HepG2 (cell line): Measurements from ENCODE around the gene RAP1GAP2. TPM values are rescaled to one million over a fixed set of nuclear protein-coding genes. Genes with fewer than 3 reads are reported as not detected.

Experiments
- ATAC-seq: fragments of 200-7000 bp; cut with Tn5 transposase; 3 replicates; pipeline ENCODE4 v1.9.1; 2020; ENCODE audit warnings: mild to moderate bottlenecking, moderate library complexity
- BruUV-seq: library from RNA; stranded (reverse); fragments of 400-500 nt; replicated peaks from 2 replicates; lab custom pipeline; 2021; lab: Mats Ljungman, UMichigan
- CTCF ChIA-PET: fragments of 300-600 bp; formaldehyde crosslinking; extraction: SDS; loops from one replicate; lab custom pipeline; 2021; ENCODE audit warnings: low total read pairs, inconsistent platforms, low intra/inter-chr PET ratio; lab: Yijun Ruan, JAX
- POLR2A ChIA-PET: fragments of 350-600 bp; sonication (Branson Sonifier 250); formaldehyde crosslinking; loops from one replicate; lab custom pipeline; 2020; ENCODE audit warnings: antibody characterized with exemption, inconsistent platforms; lab: Yijun Ruan, JAX
- DNase-seq: peaks from one replicate; pipeline ENCODE4 v3.0.0-alpha.2; 2015; ENCODE audit warnings: low spot score
- FAIRE-seq: peaks from 3 replicates; lab custom pipeline; 2011; peaks lifted over from hg19 to GRCh38; lab: Jason Lieb, UNC
- H2AFZ ChIP-seq: one replicate; pipeline ENCODE4 v1.6.1; 2011; ENCODE audit warnings: low read length, inconsistent platforms
- H3K27ac ChIP-seq: fragments of 300-600 bp; 3 replicates; pipeline ENCODE4 v1.8.0; 2011; ENCODE audit warnings: mixed run types, mild to moderate bottlenecking, mixed read lengths, low read length, inconsistent platforms; ENCODE audit not compliant: insufficient read depth; ENCODE audit errors: extremely low read length
- H3K27me3 ChIP-seq, 2 experiments: fragments of 200-600 bp in 1 of 2; 2 replicates in 1 of 2; 3 replicates in 1 of 2; pipeline versions ENCODE4 v1.6.0 to v1.8.0; 2011; ENCODE audit warnings: low read length in 2 of 2, mild to moderate bottlenecking in 2 of 2, moderate library complexity in 2 of 2, inconsistent platforms in 1 of 2; ENCODE audit not compliant: insufficient read depth in 2 of 2, control insufficient read depth in 1 of 2
- H3K36me3 ChIP-seq, 2 experiments: fragments of 200-600 bp in 1 of 2; replicated peaks in 1 of 2; 2 replicates in 1 of 2; 3 replicates in 1 of 2; pipeline versions ENCODE4 v1.5.1 to v1.8.0; 2011; ENCODE audit warnings: low read length in 2 of 2, inconsistent platforms in 1 of 2; ENCODE audit not compliant: insufficient read depth in 2 of 2, control insufficient read depth in 1 of 2
- H3K4me1 ChIP-seq: 2 replicates; pipeline ENCODE4 v1.5.1; 2012; ENCODE audit warnings: low read length, inconsistent platforms; ENCODE audit not compliant: insufficient read depth
- H3K4me2 ChIP-seq: 2 replicates; pipeline ENCODE4 v1.6.0; 2011; ENCODE audit warnings: low read depth, low read length, inconsistent platforms
- H3K4me3 ChIP-seq, 3 experiments: fragments of 200-600 bp in 1 of 3; sonication (generic), shearing (Covaris generic) in 1 of 3; replicated peaks in 1 of 3; 2 replicates each; pipeline ENCODE4 v1.5.1; 2011 to 2016; ENCODE audit warnings: low read length in 3 of 3, inconsistent platforms in 2 of 3, low read depth in 2 of 3, mild to moderate bottlenecking in 2 of 3, control low read depth in 1 of 3, mixed read lengths in 1 of 3; ENCODE audit not compliant: insufficient read depth in 1 of 3
- H3K79me2 ChIP-seq: one replicate; pipeline ENCODE4 v1.6.1; 2011; ENCODE audit warnings: low read length, inconsistent platforms; ENCODE audit not compliant: insufficient read depth
- H3K9ac ChIP-seq: 2 replicates; pipeline ENCODE4 v1.6.0; 2011; ENCODE audit warnings: mild to moderate bottlenecking, low read depth, low read length, inconsistent platforms; ENCODE audit not compliant: insufficient read depth
- H3K9me3 ChIP-seq: 2 replicates; pipeline ENCODE4 v1.5.1; 2012; ENCODE audit warnings: mild to moderate bottlenecking, low read length
- H4K20me1 ChIP-seq: 2 replicates; pipeline ENCODE4 v1.6.0; 2011; ENCODE audit warnings: inconsistent platforms, mild to moderate bottlenecking, low read length, moderate library complexity; ENCODE audit not compliant: insufficient read depth
- ARHGAP35 ChIP-seq: sonication (generic); formaldehyde crosslinking; IDR thresholded peaks from 2 replicates; pipeline ENCODE4 v1.9.0; 2022; ENCODE audit warnings: mild to moderate bottlenecking, inconsistent platforms, moderate library complexity, missing genetic modification reagents, borderline replicate concordance
- CREB1 ChIP-seq, 2 experiments: fragments of 450-650 bp in 1 of 2; IDR thresholded peaks; 2 replicates each; pipeline ENCODE4 v1.6.1; 2016 to 2017; ENCODE audit warnings: control low read depth in 1 of 2, mild to moderate bottlenecking in 1 of 2, missing compliant biosample characterization in 1 of 2, missing genetic modification characterization in 1 of 2
- ELF3 ChIP-seq: IDR thresholded peaks from 2 replicates; pipeline ENCODE4 v1.6.1; 2016; ENCODE audit warnings: missing genetic modification reagents, missing compliant biosample characterization
- HDAC2 ChIP-seq: sonication (generic); formaldehyde crosslinking; IDR thresholded peaks from 2 replicates; pipeline ENCODE4 v1.4.0; 2020; ENCODE audit warnings: missing genetic modification reagents
- MXD3 ChIP-seq: IDR thresholded peaks from 2 replicates; pipeline ENCODE4 v1.6.1; 2016; ENCODE audit warnings: mild to moderate bottlenecking, missing biosample characterization, missing genetic modification reagents
- NR2C2 ChIP-seq: sonication (generic); formaldehyde crosslinking; IDR thresholded peaks from 2 replicates; pipeline ENCODE4 v1.4.0; 2020; ENCODE audit warnings: missing genetic modification reagents, mild to moderate bottlenecking, moderate library complexity, borderline replicate concordance
- NR2F6 ChIP-seq, 2 experiments: IDR thresholded peaks; 2 replicates each; pipeline ENCODE4 v1.6.1; 2016; ENCODE audit warnings: antibody characterized with exemption in 1 of 2, mild to moderate bottlenecking in 1 of 2
- NRL ChIP-seq: sonication (generic); formaldehyde crosslinking; IDR thresholded peaks from 2 replicates; pipeline ENCODE4 v1.5.0; 2020; ENCODE audit warnings: missing genetic modification reagents, mild to moderate bottlenecking, moderate library complexity, borderline replicate concordance
- SAP130 ChIP-seq: IDR thresholded peaks from 2 replicates; pipeline ENCODE4 v1.6.1; 2016; ENCODE audit warnings: low read depth
- SOX6 ChIP-seq, 2 experiments: fragments of 450-650 bp in 1 of 2; sonication (generic) in 1 of 2; formaldehyde crosslinking in 1 of 2; IDR thresholded peaks; 2 replicates each; pipeline versions ENCODE4 v1.4.0 to v1.6.1; 2017 to 2020; ENCODE audit warnings: antibody characterized with exemption in 1 of 2, mild to moderate bottlenecking in 1 of 2, missing genetic modification reagents in 1 of 2
- TBL1XR1 ChIP-seq: fragments of 150-350 bp; IDR thresholded peaks from 2 replicates; pipeline ENCODE4 v1.6.1; 2014; ENCODE audit warnings: borderline replicate concordance, low read length; ENCODE audit not compliant: partially characterized antibody
- ZFP91 ChIP-seq: sonication (generic); formaldehyde crosslinking; IDR thresholded peaks from 2 replicates; pipeline ENCODE4 v1.9.0; 2022; ENCODE audit warnings: missing genetic modification reagents, mild to moderate bottlenecking, borderline replicate concordance
- ZMAT3 ChIP-seq: sonication (generic); formaldehyde crosslinking; conservative IDR thresholded peaks from 2 replicates; pipeline ENCODE4 v1.7.0; 2021; ENCODE audit warnings: missing genetic modification reagents
- ZNF512B ChIP-seq: sonication (generic); formaldehyde crosslinking; IDR thresholded peaks from 2 replicates; pipeline ENCODE4 v1.5.1; 2020; ENCODE audit warnings: missing genetic modification reagents, mild to moderate bottlenecking, borderline replicate concordance
- WGBS: methylation state at CpG from one replicate; pipeline ENCODE4 v1.1.6; 2017; ENCODE audit warnings: low lambda C conversion rate; 5-methylcytosine and 5-hydroxymethylcytosine counted together
- in situ Hi-C: cut with HindIII; loops from 2 replicates; pipeline ENCODE4 v1.10.0; 2017; ENCODE audit warnings: low pct_unique_long_range_greater_than_20kb; ENCODE audit not compliant: extremely low pct_ligation_motif_present
- intact Hi-C: fragments of 100-400 bp; cut with micrococcal nuclease; formaldehyde crosslinking; loops from one replicate; pipeline ENCODE4 v1.10.0; 2022; ENCODE audit not compliant: unreplicated experiment
- polyA plus RNA-seq, 8 experiments: library from polyadenylated mRNA; depleted of rRNA in 3 of 8; stranded (reverse) in 7 of 8; unstranded in 1 of 8; fragments of >200 nt; fragmentation: Illumina TruSeq in 4 of 8; extraction: Trizol in 4 of 8; gene quantifications; 2 replicates each; pipeline versions ENCODE4 v1.2.1 to v1.2.3, GENCODE V29; 2011 to 2016; ENCODE audit warnings: low read depth in 4 of 8, missing spikeins in 1 of 8, mixed read lengths in 1 of 8; ENCODE audit not compliant: insufficient read depth in 1 of 8
- total RNA-seq, 5 experiments: library from RNA; depleted of rRNA; stranded (reverse); fragments of >200 nt; fragmentation: Illumina TruSeq; extraction: Trizol; gene quantifications; 2 replicates each; pipeline ENCODE4 v1.2.3, GENCODE V29; 2016; ENCODE audit warnings: low read depth in 1 of 5

The RAP1GAP2 gene
- total and polyA plus RNA-seq, 2 of the 13 experiments (the other 11 are each of a cell fraction or from before 2014, with no cell fraction given), result 10.9 to 12.0 TPM

GRCh38 chr17:2939714-2940351, 143.6 kb downstream of the RAP1GAP2 start:
- H4K20me1 ChIP-seq, result no peaks in the 10 kb centered on the region
- ChIA-PET CTCF (no interaction called here), POLR2A (no interaction called here)
- ATAC-seq, result peak; percentile 48
- H3K27ac ChIP-seq, result no peak overlapping the region
- peak overlapping the region; percentile 49 for H3K9ac ChIP-seq
- intact Hi-C loops (no loop called here), in situ Hi-C loops (loop anchor here (5.0 kb wide), 1 partner anchor 77 kb away; no protein-coding TSS in a partner anchor)
- H3K4me1 ChIP-seq, result peaks cover 15% of the 10 kb centered on the region
- H2AFZ ChIP-seq, result no peak overlapping the region
- H3K4me3 ChIP-seq, result peak overlapping the region; percentile 36 to 68 (median 37); a peak in 5 of 6 replicates
- no peak for DNase-seq
- no peaks in the 10 kb centered on the region for H3K27me3 ChIP-seq
- no peaks in the 10 kb centered on the region for H3K9me3 ChIP-seq
- peak overlapping the region; percentile 67 for H3K4me2 ChIP-seq
- FAIRE-seq, result no peak
- 23% methylated on average over 8 of the region's 26 CpGs for WGBS
- H3K79me2 ChIP-seq, result no peaks in the 10 kb centered on the region
- H3K36me3 ChIP-seq, result no peaks in the 10 kb centered on the region
- BruUV-seq, result no TSS peak
- TF ChIP-seq ZMAT3 (CRISPR knock-in tag) (no peak), NRL (CRISPR knock-in tag) (0 out of 2 replicates have a peak, but pooled peaks have one; percentile 52), CREB1 (IDR thresholded peaks at IDR 0.05) (0 out of 2 replicates have a peak, but pooled peaks have one; percentile 15), CREB1 (CRISPR knock-in tag; IDR thresholded peaks at IDR 0.05) (no peak), HDAC2 (CRISPR knock-in tag) (no peak), TBL1XR1 (no peak), NR2C2 (CRISPR knock-in tag) (peak; percentile 48; the same call in 1 of the 2 replicates), ARHGAP35 (CRISPR knock-in tag) (no peak), SAP130 (0 out of 2 replicates have a peak, but pooled peaks have one; percentile 9), ELF3 (CRISPR knock-in tag) (0 out of 2 replicates have a peak, but pooled peaks have one; percentile 14), NR2F6 (IDR thresholded peaks at IDR 0.05) (peak; percentile 55; the same call in 1 of the 2 replicates), NR2F6 (CRISPR knock-in tag; IDR thresholded peaks at IDR 0.05) (peak; percentile 45; the same call in 1 of the 2 replicates), ZNF512B (no peak), SOX6 (IDR thresholded peaks at IDR 0.05) (no peak), SOX6 (CRISPR knock-in tag; IDR thresholded peaks at IDR 0.05) (no peak), MXD3 (0 out of 2 replicates have a peak, but pooled peaks have one; percentile 24), ZFP91 (CRISPR knock-in tag) (no peak)
- TF ChIP-seq, all 625 proteins: peak for 7
